Fibroblast of lung (primary cell): ENCODE measurements around the gene SLC4A1. TPM values are rescaled to one million over a fixed set of nuclear protein-coding genes. Genes with fewer than 3 reads are reported as not detected.

Experiments used
- DNase-seq, 2 donors: peaks; one replicate each; pipeline versions ENCODE4 v3.0.0 to v3.0.0-alpha.2; 2010; ENCODE audit warnings: low read depth in 2 of 2
- H2AFZ ChIP-seq: 2 replicates; pipeline ENCODE4 v1.5.1; 2012; ENCODE audit warnings: low read length, control low read depth, inconsistent platforms
- H3K27ac ChIP-seq: 2 replicates; pipeline ENCODE4 v1.5.1; 2011; ENCODE audit warnings: low read length, control low read depth; ENCODE audit not compliant: insufficient read depth
- H3K27me3 ChIP-seq: 2 replicates; pipeline ENCODE4 v1.5.1; 2011; ENCODE audit warnings: mild to moderate bottlenecking, low read length; ENCODE audit not compliant: control insufficient read depth, insufficient read depth
- H3K36me3 ChIP-seq: 2 replicates; pipeline ENCODE4 v1.5.1; 2011; ENCODE audit warnings: low read length; ENCODE audit not compliant: control insufficient read depth, insufficient read depth
- H3K4me1 ChIP-seq: 2 replicates; pipeline ENCODE4 v1.5.1; 2011; ENCODE audit warnings: low read length; ENCODE audit not compliant: control insufficient read depth, insufficient read depth; ENCODE audit errors: extremely low read depth
- H3K4me2 ChIP-seq: 2 replicates; pipeline ENCODE4 v1.5.1; 2011; ENCODE audit warnings: low read length, control low read depth; ENCODE audit not compliant: insufficient read depth; ENCODE audit errors: extremely low read depth
- H3K4me3 ChIP-seq, 4 experiments: fragments of 200-600 bp in 1 of 4; sonication (generic) in 1 of 4; replicated peaks in 1 of 4; 2 replicates each; pipeline ENCODE4 v1.5.1; 2011 to 2016; ENCODE audit warnings: low read length in 4 of 4, low read depth in 3 of 4, mild to moderate bottlenecking in 3 of 4, control low read depth in 2 of 4, inconsistent platforms in 1 of 4, mixed read lengths in 1 of 4; ENCODE audit not compliant: insufficient read depth in 1 of 4; ENCODE audit errors: control extremely low read depth in 1 of 4
- H3K79me2 ChIP-seq: 2 replicates; pipeline ENCODE4 v1.5.1; 2012; ENCODE audit warnings: mild to moderate bottlenecking, low read length, inconsistent platforms; ENCODE audit not compliant: control insufficient read depth, insufficient read depth
- H3K9ac ChIP-seq: 2 replicates; pipeline ENCODE4 v1.5.1; 2011; ENCODE audit warnings: mild to moderate bottlenecking, low read length, control low read depth; ENCODE audit not compliant: insufficient read depth
- H3K9me3 ChIP-seq: 2 replicates; pipeline ENCODE4 v1.5.1; 2012; ENCODE audit warnings: low read depth, low read length; ENCODE audit not compliant: control insufficient read depth, insufficient read depth
- H4K20me1 ChIP-seq: 2 replicates; pipeline ENCODE4 v1.5.1; 2011; ENCODE audit warnings: low read length; ENCODE audit not compliant: control insufficient read depth, insufficient read depth; ENCODE audit errors: extremely low read depth
- CTCF ChIP-seq, 2 donors: IDR thresholded peaks in 1 of 2; conservative IDR thresholded peaks in 1 of 2; 1 replicate in 1 of 2; 2 replicates in 1 of 2; pipeline ENCODE4 v1.5.1; 2011 to 2012; ENCODE audit warnings: low read length in 2 of 2, control low read depth in 1 of 2, inconsistent platforms in 1 of 2, low read depth in 1 of 2, mild to moderate bottlenecking in 1 of 2
- EZH2 ChIP-seq: IDR thresholded peaks from 2 replicates; pipeline ENCODE4 v1.5.1; 2012; ENCODE audit warnings: low read length, control low read depth, mild to moderate bottlenecking; ENCODE audit errors: missing control alignments
- polyA plus RNA-seq, 2 donors: library from polyadenylated mRNA; depleted of rRNA in 1 of 2; stranded (reverse) in 1 of 2; unstranded in 1 of 2; fragments of >200 nt; gene quantifications; 2 replicates each; pipeline ENCODE4 v1.2.1, GENCODE V29; 2011 to 2012; ENCODE audit warnings: missing spikeins in 1 of 2
- total RNA-seq: library from RNA; depleted of rRNA; stranded (reverse); fragments of >200 nt; gene quantifications from 2 replicates; pipeline ENCODE4 v1.2.1, GENCODE V29; 2014

SLC4A1 gene
- total and polyA plus RNA-seq, 2 donors (not counting 1 experiment from before 2014, with no cell fraction given): not detected

GRCh38 chr17:44236444-44236991 lies 31.4 kb downstream of the SLC4A1 start:
- DNase-seq: no peak
- no peak for TF ChIP-seq EZH2
- no peak for TF ChIP-seq CTCF (conservative IDR thresholded peaks at IDR 0.05 in 1 of 2, IDR thresholded peaks at IDR 0.05 in 1 of 2; ENCODE audit: low read depth in 1 of 2, low read length in 2 of 2)
- Histone ChIP-seq H3K27me3 (no peaks in the 10 kb centered on the region), H3K36me3 (no peaks in the 10 kb centered on the region), H3K79me2 (no peaks in the 10 kb centered on the region), H2AFZ (no peak overlapping the region), H3K9ac (no peak overlapping the region), H3K4me1 (no peaks in the 10 kb centered on the region), H4K20me1 (no peaks in the 10 kb centered on the region), H3K4me3 (no peak overlapping the region), H3K9me3 (no peaks in the 10 kb centered on the region), H3K27ac (no peak overlapping the region), H3K4me2 (no peak overlapping the region)

GRCh38 chr17:44235583-44235936 lies 32.4 kb downstream of the SLC4A1 start:
- Histone ChIP-seq H3K9me3 (no peaks in the 10 kb centered on the region), H3K79me2 (no peaks in the 10 kb centered on the region), H3K9ac (no peak overlapping the region), H3K27ac (no peak overlapping the region), H3K4me3 (no peak overlapping the region), H4K20me1 (no peaks in the 10 kb centered on the region), H3K4me1 (no peaks in the 10 kb centered on the region), H3K4me2 (no peak overlapping the region), H2AFZ (no peak overlapping the region), H3K36me3 (no peaks in the 10 kb centered on the region), H3K27me3 (no peaks in the 10 kb centered on the region)
- peak in 1 of 2 donors; percentile 86 for DNase-seq
- no peak for TF ChIP-seq EZH2
- no peak for TF ChIP-seq CTCF (conservative IDR thresholded peaks at IDR 0.05 in 1 of 2, IDR thresholded peaks at IDR 0.05 in 1 of 2; ENCODE audit: low read depth in 1 of 2, low read length in 2 of 2)

- Histone ChIP-seq H3K27ac (no peak overlapping the region), H2AFZ (no peak overlapping the region), H3K79me2 (no peaks in the 10 kb centered on the region), H4K20me1 (no peaks in the 10 kb centered on the region), H3K27me3 (no peaks in the 10 kb centered on the region), H3K36me3 (no peaks in the 10 kb centered on the region), H3K4me3 (no peak overlapping the region), H3K9ac (no peak overlapping the region), H3K4me1 (no peaks in the 10 kb centered on the region), H3K9me3 (no peaks in the 10 kb centered on the region), H3K4me2 (no peak overlapping the region)
- no peak for DNase-seq
- TF ChIP-seq EZH2: no peak
- no peak for TF ChIP-seq CTCF (conservative IDR thresholded peaks at IDR 0.05 in 1 of 2, IDR thresholded peaks at IDR 0.05 in 1 of 2; ENCODE audit: low read depth in 1 of 2, low read length in 2 of 2)
These were observed 34.4 kb downstream of the SLC4A1 start for GRCh38 chr17:44233582-44233981.
